Lower lobe of right lung (tissue), 2 donors: ENCODE results near the gene ZNF414. TPM values are rescaled to one million over a fixed set of nuclear protein-coding genes. Genes with fewer than 3 reads are reported as not detected.

Experiments used
- ATAC-seq, 2 donors: fragments of 200-7000 bp; cut with Tn5 transposase; one replicate each; pipeline ENCODE4 v1.9.1; 2020 to 2022; ENCODE audit warnings: mild to moderate bottlenecking in 2 of 2, moderate library complexity in 2 of 2
- DNase-seq: peaks from one replicate; pipeline ENCODE4 v3.0.0-alpha.2; 2020
- H3K27ac ChIP-seq: fragments of 200-600 bp; one replicate; pipeline ENCODE4 v1.8.0; 2022
- H3K27me3 ChIP-seq: fragments of 200-600 bp; one replicate; pipeline ENCODE4 v1.8.0; 2022; ENCODE audit warnings: low read depth
- H3K36me3 ChIP-seq: fragments of 200-600 bp; one replicate; pipeline ENCODE4 v1.8.0; 2022; ENCODE audit warnings: mild to moderate bottlenecking
- H3K4me1 ChIP-seq: fragments of 200-600 bp; one replicate; pipeline ENCODE4 v1.8.0; 2022
- H3K4me3 ChIP-seq: fragments of 200-600 bp; one replicate; pipeline ENCODE4 v1.8.0; 2022; ENCODE audit warnings: mild to moderate bottlenecking
- H3K9me3 ChIP-seq: fragments of 200-600 bp; one replicate; pipeline ENCODE4 v1.8.0; 2022
- intact Hi-C: fragments of 100-400 bp; cut with DNase I; formaldehyde crosslinking; loops from one replicate; pipeline ENCODE4 v1.11.0; 2022
- total RNA-seq: library from RNA; stranded (reverse); fragmentation: NEBNext Ultra II Directional; extraction: Animal tissue kit (Norgen Biotek cat#: 25700); gene quantifications from one replicate; pipeline ENCODE4 v1.2.1, GENCODE V29; 2021
- TF ChIP-seq, protein P1 (sequence below): fragments of 200-600 bp; IDR thresholded peaks from one replicate; pipeline ENCODE4 v1.8.0; 2022; ENCODE audit warnings: antibody characterized with exemption, mild to moderate bottlenecking
- donor health status: DM: no; HTN: yes; CAD: no; lungs with severe emphysema.

ZNF414 gene
- total RNA-seq, 1 donor from 2014 or later, result 21.6 TPM

DNA sequence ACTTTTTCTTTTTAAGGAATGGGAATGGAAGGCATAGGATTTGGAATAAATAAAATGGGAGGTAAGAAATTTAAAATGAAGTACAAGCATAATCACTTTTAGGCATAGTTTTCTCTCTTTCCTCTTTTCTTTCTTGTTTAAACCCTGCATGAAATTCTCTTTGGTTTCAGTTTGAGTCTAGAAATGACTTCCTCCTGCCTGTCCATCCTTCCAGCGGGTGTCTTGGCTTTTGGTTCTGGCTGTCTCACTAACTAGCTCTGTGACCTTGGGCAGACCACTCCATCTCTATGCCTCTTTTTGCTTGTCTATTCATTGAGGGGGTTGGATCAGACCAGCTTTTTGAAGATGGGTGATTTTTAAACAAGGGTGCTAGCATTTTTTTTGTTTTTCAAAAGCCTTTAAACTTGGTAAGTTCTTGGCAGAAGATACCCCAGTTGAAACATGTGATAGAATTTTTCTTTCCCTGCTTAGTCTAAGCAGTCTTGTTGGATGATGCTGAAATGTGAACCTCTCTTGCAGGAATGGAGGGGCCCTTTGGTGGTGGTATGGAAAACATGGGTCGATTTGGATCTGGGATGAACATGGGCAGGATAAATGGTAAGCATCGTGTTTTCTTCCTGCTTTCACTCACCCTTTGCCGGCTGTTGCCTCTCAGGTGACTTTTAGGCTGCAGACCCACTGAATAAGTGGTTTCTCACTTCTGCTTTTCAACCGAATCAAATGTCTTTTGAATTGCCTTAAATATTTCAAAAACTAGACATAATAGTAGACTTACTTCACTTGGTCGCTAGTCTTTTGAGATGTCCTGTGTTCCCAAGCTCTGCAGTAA is 40.1 kb downstream of the ZNF414 start:
- no peak overlapping the region for H3K4me3 ChIP-seq
- TF ChIP-seq, protein P1, sequence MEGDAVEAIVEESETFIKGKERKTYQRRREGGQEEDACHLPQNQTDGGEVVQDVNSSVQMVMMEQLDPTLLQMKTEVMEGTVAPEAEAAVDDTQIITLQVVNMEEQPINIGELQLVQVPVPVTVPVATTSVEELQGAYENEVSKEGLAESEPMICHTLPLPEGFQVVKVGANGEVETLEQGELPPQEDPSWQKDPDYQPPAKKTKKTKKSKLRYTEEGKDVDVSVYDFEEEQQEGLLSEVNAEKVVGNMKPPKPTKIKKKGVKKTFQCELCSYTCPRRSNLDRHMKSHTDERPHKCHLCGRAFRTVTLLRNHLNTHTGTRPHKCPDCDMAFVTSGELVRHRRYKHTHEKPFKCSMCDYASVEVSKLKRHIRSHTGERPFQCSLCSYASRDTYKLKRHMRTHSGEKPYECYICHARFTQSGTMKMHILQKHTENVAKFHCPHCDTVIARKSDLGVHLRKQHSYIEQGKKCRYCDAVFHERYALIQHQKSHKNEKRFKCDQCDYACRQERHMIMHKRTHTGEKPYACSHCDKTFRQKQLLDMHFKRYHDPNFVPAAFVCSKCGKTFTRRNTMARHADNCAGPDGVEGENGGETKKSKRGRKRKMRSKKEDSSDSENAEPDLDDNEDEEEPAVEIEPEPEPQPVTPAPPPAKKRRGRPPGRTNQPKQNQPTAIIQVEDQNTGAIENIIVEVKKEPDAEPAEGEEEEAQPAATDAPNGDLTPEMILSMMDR, result no peak
- ATAC-seq, result no peak
- intact Hi-C loops, result no loop called here
- no peak overlapping the region for H3K27ac ChIP-seq
- peaks cover 99% of the 10 kb centered on the region for H3K36me3 ChIP-seq
- no peaks in the 10 kb centered on the region for H3K27me3 ChIP-seq
- DNase-seq, result no peak
- H3K4me1 ChIP-seq, result peaks cover 33% of the 10 kb centered on the region
- no peaks in the 10 kb centered on the region for H3K9me3 ChIP-seq

DNA sequence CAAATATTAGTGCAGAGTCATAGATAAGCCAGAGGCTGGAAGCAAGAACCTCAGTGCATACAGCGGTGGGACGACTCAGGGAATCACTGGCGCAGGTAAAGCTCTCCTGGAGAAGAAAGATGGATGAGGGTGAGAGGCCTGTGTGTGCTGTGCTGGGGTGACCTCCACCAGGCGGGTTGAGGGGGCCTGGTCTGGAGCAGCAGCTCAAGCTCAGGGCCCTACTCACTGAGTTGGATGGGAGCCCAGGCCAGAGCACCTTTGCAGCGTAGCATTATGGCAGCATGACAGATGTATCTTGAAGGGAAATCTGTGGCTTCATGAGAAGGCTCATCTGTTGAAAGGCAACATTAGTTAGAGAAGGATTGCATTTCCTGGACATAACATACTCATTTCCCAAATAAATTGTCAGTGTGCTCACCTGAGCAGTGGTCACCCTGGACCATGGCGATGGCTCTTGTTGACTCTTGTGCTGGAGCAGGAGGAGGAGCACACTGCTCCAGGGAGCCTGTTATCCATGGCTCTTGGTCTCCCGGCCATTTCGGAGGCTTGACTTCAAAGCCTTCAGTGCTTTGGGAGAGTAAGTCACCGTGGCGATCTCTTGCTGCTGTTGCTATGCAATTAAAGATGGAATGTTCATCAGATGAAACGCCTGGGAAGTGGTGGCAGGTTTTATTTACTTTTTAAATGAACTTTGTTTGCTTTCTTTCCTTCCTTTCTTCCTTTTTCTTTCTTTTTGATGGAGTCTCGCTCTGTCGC is 44.2 kb downstream of the ZNF414 start:
- H3K36me3 ChIP-seq, result peaks cover 100% of the 10 kb centered on the region
- H3K27me3 ChIP-seq, result no peaks in the 10 kb centered on the region

DNA sequence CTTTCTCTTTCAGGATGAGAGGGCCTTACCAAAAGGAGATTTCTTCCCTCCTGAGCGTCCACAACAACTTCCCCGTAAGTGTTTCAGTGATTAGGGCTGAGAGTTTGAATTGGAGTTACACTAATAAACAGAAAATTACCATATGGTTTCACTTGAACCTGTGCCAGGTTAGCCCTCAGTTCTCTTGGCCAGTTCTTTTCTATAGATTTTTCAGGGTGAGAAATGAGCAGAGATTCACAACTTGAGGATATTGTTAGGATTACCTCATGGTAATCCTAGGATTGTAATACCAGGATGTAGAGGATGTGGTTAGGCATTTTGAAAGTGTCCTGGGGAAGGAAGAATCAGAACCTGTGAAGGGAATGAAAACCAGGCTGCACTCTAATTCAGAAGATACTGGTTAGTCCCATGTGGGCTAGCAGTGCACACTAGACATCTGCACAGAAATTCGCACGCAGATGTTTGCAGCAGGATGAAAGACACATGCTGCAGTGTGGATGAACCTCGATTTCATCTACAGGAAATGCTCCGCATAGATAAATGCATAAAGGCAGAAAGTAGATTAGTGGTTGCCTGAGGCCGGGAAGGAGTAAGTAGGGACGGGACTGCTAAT is 45.1 kb downstream of the ZNF414 start:
- Histone ChIP-seq H3K36me3 (peaks cover 100% of the 10 kb centered on the region), H3K4me3 (no peak overlapping the region), H3K4me1 (peaks cover 11% of the 10 kb centered on the region), H3K9me3 (no peaks in the 10 kb centered on the region), H3K27me3 (no peaks in the 10 kb centered on the region), H3K27ac (no peak overlapping the region)
- TF ChIP-seq, protein P1, result no peak
- DNase-seq (no peak), ATAC-seq (no peak)
- intact Hi-C loops, result no loop called here

More for the DNA sequence above, 44.2 kb downstream of the ZNF414 start:
- ATAC-seq (no peak), DNase-seq (no peak)
- no peak overlapping the region for H3K4me3 ChIP-seq
- TF ChIP-seq, protein P1, result no peak
- intact Hi-C loops, result no loop called here
- no peak overlapping the region for H3K27ac ChIP-seq
- peaks cover 10% of the 10 kb centered on the region for H3K4me1 ChIP-seq
- H3K9me3 ChIP-seq, result no peaks in the 10 kb centered on the region

DNA sequence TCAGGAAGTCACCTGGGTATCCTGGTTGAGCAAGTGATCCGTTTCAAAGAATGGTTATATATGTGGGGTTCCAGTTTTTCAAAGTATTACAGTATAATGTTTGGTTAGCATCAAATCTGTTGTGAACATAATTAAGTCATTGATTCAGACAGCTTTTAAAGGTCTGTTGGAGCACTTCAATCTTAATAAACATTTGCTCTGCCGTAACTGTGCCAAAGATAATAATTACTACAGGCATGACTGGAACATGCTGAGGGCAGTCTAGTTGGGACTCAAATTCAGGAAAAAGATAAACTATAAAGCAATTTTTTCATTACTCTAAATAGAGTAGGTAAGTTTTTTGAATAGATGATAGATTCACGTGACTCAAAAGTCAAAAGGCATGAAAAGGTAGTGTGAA is 45.8 kb downstream of the ZNF414 start:
- ATAC-seq (no peak), DNase-seq (no peak)
- TF ChIP-seq, protein P1, result no peak
- intact Hi-C loops, result no loop called here
- Histone ChIP-seq H3K27ac (no peak overlapping the region), H3K27me3 (no peaks in the 10 kb centered on the region), H3K9me3 (no peaks in the 10 kb centered on the region), H3K4me3 (no peak overlapping the region), H3K4me1 (peaks cover 14% of the 10 kb centered on the region), H3K36me3 (peaks cover 100% of the 10 kb centered on the region)

DNA sequence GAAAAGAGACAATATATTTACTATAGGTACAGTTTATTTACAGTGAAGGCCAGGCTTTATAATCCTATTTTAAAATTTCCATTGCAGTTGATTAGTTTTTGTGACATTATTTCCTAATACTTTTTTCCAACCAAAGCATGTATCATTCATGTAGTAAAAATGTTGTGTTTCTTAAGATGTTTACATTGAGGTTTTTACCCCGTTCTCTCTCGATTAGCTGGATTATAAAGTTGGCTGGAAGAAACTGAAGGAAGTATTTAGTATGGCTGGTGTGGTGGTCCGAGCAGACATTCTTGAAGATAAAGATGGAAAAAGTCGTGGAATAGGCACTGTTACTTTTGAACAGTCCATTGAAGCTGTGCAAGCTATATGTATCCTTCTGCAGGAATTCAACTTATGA is 47.9 kb downstream of the ZNF414 start:
- ATAC-seq (no peak), DNase-seq (no peak)
- TF ChIP-seq, protein P1, result no peak
- H3K27ac ChIP-seq, result no peak overlapping the region
- no peak overlapping the region for H3K4me3 ChIP-seq
- H3K36me3 ChIP-seq, result peaks cover 91% of the 10 kb centered on the region
- no peaks in the 10 kb centered on the region for H3K27me3 ChIP-seq
- peaks cover 27% of the 10 kb centered on the region for H3K4me1 ChIP-seq
- intact Hi-C loops, result no loop called here
- H3K9me3 ChIP-seq, result no peaks in the 10 kb centered on the region
